K562 (cell line): ENCODE data around the gene WDR62. TPM values are rescaled to one million over a fixed set of nuclear protein-coding genes. Genes with fewer than 3 reads are reported as not detected.

ENCODE experiments used
- ATAC-seq: fragments of 200-7000 bp; cut with Tn5 transposase; 3 replicates; pipeline ENCODE4 v1.9.1; 2020; ENCODE audit warnings: moderate library complexity
- BruUV-seq: library from RNA; stranded (reverse); fragments of 400-500 nt; replicated peaks from 2 replicates; lab custom pipeline; 2021; lab: Mats Ljungman, UMichigan
- CTCF ChIA-PET: fragments of 300-600 bp; formaldehyde crosslinking; extraction: SDS; loops from one replicate; lab custom pipeline; 2021; ENCODE audit warnings: low intra/inter-chr PET ratio; lab: Yijun Ruan, JAX
- POLR2A ChIA-PET: fragments of 300-600, 350-650 bp; sonication (Branson Sonifier 250); formaldehyde crosslinking; extraction: SDS; loops from one replicate; lab custom pipeline; 2021; ENCODE audit warnings: antibody characterized with exemption, inconsistent platforms; lab: Yijun Ruan, JAX
- DNase-seq, 4 experiments: peaks; one replicate each; pipeline versions ENCODE4 v3.0.0 to v3.0.0-alpha.2; 2011 to 2018; ENCODE audit warnings: low spot score in 3 of 4, mixed read lengths in 3 of 4; ENCODE audit errors: extremely low read depth in 1 of 4
- FAIRE-seq: peaks from 2 replicates; lab custom pipeline; 2011; peaks lifted over from hg19 to GRCh38; lab: Jason Lieb, UNC
- H2AFZ ChIP-seq: 2 replicates; pipeline ENCODE4 v1.6.0; 2011; ENCODE audit warnings: low read depth, low read length, control low read depth, inconsistent platforms
- H3K27ac ChIP-seq: fragments of 200-600 bp; 3 replicates; pipeline ENCODE4 v1.8.0; 2011; ENCODE audit warnings: low read depth, mild to moderate bottlenecking, control low read depth, inconsistent platforms, low read length, moderate library complexity, mixed read lengths; ENCODE audit errors: extremely low read depth
- H3K27me3 ChIP-seq, 2 experiments: fragments of 300-600 bp in 1 of 2; 2 replicates in 1 of 2; 3 replicates in 1 of 2; pipeline versions ENCODE4 v1.6.0 to v1.8.0; 2011; ENCODE audit warnings: inconsistent platforms in 2 of 2, low read length in 2 of 2, mild to moderate bottlenecking in 1 of 2, mixed read lengths in 1 of 2, moderate library complexity in 1 of 2; ENCODE audit not compliant: control insufficient read depth in 2 of 2, insufficient read depth in 2 of 2
- H3K36me3 ChIP-seq: fragments of 300-600 bp; 3 replicates; pipeline ENCODE4 v1.8.0; 2011; ENCODE audit warnings: mild to moderate bottlenecking, low read length, inconsistent platforms; ENCODE audit not compliant: control insufficient read depth, insufficient read depth
- H3K4me1 ChIP-seq, 2 experiments: fragments of 200-600 bp in 1 of 2; replicated peaks in 1 of 2; 2 replicates in 1 of 2; 3 replicates in 1 of 2; pipeline versions ENCODE4 v1.5.1 to v1.8.0; 2011; ENCODE audit warnings: inconsistent platforms in 2 of 2, low read length in 2 of 2, mild to moderate bottlenecking in 1 of 2, mixed read lengths in 1 of 2, moderate library complexity in 1 of 2; ENCODE audit not compliant: control insufficient read depth in 2 of 2, insufficient read depth in 2 of 2
- H3K4me2 ChIP-seq: 2 replicates; pipeline ENCODE4 v1.6.1; 2011; ENCODE audit warnings: low read length, control low read depth, inconsistent platforms, mixed read lengths; ENCODE audit not compliant: insufficient read depth
- H3K4me3 ChIP-seq: fragments of 200-600 bp; sonication (generic), shearing (Covaris generic); 2 replicates; pipeline ENCODE4 v1.5.1; 2016; ENCODE audit warnings: control low read depth, inconsistent platforms
- H3K79me2 ChIP-seq: fragments of 200-600 bp; 3 replicates; pipeline ENCODE4 v1.8.0; 2011; ENCODE audit warnings: low read length, inconsistent platforms; ENCODE audit not compliant: control insufficient read depth, insufficient read depth
- H3K9ac ChIP-seq, 2 experiments: 2 replicates each; pipeline versions ENCODE4 v1.6.0 to v1.6.1; 2011; ENCODE audit warnings: low read depth in 2 of 2, low read length in 2 of 2, control low read depth in 1 of 2, inconsistent platforms in 1 of 2, mild to moderate bottlenecking in 1 of 2, mixed read lengths in 1 of 2; ENCODE audit not compliant: insufficient read depth in 1 of 2
- H3K9me1 ChIP-seq: one replicate; pipeline ENCODE4 v1.6.0; 2011; ENCODE audit warnings: inconsistent platforms, mild to moderate bottlenecking, low read length, moderate library complexity; ENCODE audit not compliant: control insufficient read depth, insufficient read depth
- H3K9me3 ChIP-seq: replicated peaks from 2 replicates; pipeline ENCODE4 v1.5.1; 2011; ENCODE audit warnings: low read depth, low read length, inconsistent platforms; ENCODE audit not compliant: control insufficient read depth, insufficient read depth
- H4K20me1 ChIP-seq: replicated peaks from 2 replicates; pipeline ENCODE4 v1.6.1; 2011; ENCODE audit warnings: low read length, inconsistent platforms, mixed read lengths; ENCODE audit not compliant: control insufficient read depth, insufficient read depth
- ADNP ChIP-seq: fragments of 200-800 bp; sonication (Bioruptor generic); IDR thresholded peaks from 2 replicates; pipeline ENCODE4 v1.6.1; 2016; ENCODE audit warnings: missing genetic modification characterization, missing compliant biosample characterization
- CHD4 ChIP-seq: fragments of 200-600 bp; sonication (generic); IDR thresholded peaks from 3 replicates; pipeline ENCODE4 v1.6.1; 2012; ENCODE audit warnings: low read depth, mild to moderate bottlenecking, mixed read lengths, low read length, inconsistent platforms; ENCODE audit not compliant: insufficient read depth, insufficient replicate concordance, poor library complexity, severe bottlenecking
- DACH1 ChIP-seq: fragments of 450-650 bp; IDR thresholded peaks from 2 replicates; pipeline ENCODE4 v1.6.1; 2018; ENCODE audit not compliant: partially characterized antibody
- EP400 ChIP-seq: fragments of 450-650 bp; IDR thresholded peaks from 2 replicates; pipeline ENCODE4 v1.6.1; 2017; ENCODE audit warnings: antibody characterized with exemption, mild to moderate bottlenecking, moderate library complexity
- HIVEP1 ChIP-seq: fragments of 250-450 bp; sonication (Bioruptor Pico); IDR thresholded peaks from 2 replicates; pipeline ENCODE4 v1.4.0; 2020; ENCODE audit warnings: mild to moderate bottlenecking
- HNRNPK ChIP-seq: fragments of 200-400 bp; formaldehyde crosslinking; IDR thresholded peaks from one replicate; pipeline ENCODE4 v1.6.1; 2018; ENCODE audit warnings: mild to moderate bottlenecking, low read depth, low read length; ENCODE audit not compliant: poor library complexity, severe bottlenecking
- MYC ChIP-seq, 2 experiments: fragments of 250-450 bp in 1 of 2; sonication (Bioruptor Pico) in 1 of 2; IDR thresholded peaks; 2 replicates each; pipeline versions ENCODE4 v1.5.1 to v1.6.1; 2012 to 2021; ENCODE audit warnings: low read depth in 2 of 2, borderline replicate concordance in 1 of 2, improper control_type of control experiment in 1 of 2, low read length in 1 of 2, mild to moderate bottlenecking in 1 of 2, moderate library complexity in 1 of 2
- POLR2G ChIP-seq: fragments of 200-400 bp; formaldehyde crosslinking; IDR thresholded peaks from 2 replicates; pipeline ENCODE4 v1.6.1; 2017; ENCODE audit warnings: low read depth, mild to moderate bottlenecking, antibody characterized with exemption, low read length, moderate library complexity
- RFX1 ChIP-seq: fragments of 450-650 bp; IDR thresholded peaks from 2 replicates; pipeline ENCODE4 v1.6.1; 2016; ENCODE audit warnings: mild to moderate bottlenecking, moderate library complexity
- RNF2 ChIP-seq: sonication (generic); IDR thresholded peaks from 2 replicates; pipeline ENCODE4 v1.6.1; 2016
- ZBTB12 ChIP-seq: fragments of 250-450 bp; sonication (Bioruptor Pico); IDR thresholded peaks from 2 replicates; pipeline ENCODE4 v1.4.0; 2020
- ZNF232 ChIP-seq: sonication (generic); formaldehyde crosslinking; IDR thresholded peaks from 2 replicates; pipeline ENCODE4 v1.8.0; 2022; ENCODE audit warnings: mild to moderate bottlenecking, missing genetic modification reagents
- ZNF347 ChIP-seq: fragments of 450-650 bp; formaldehyde crosslinking; IDR thresholded peaks from 2 replicates; pipeline ENCODE4 v1.4.0; 2020; ENCODE audit warnings: low read depth, mild to moderate bottlenecking, moderate library complexity
- WGBS: fragments of 100-300 bp; shearing (Covaris generic); methylation state at CpG from one replicate; pipeline ENCODE4 v1.1.6; 2016; ENCODE audit warnings: low coverage, mixed read lengths; ENCODE audit not compliant: insufficient coverage; ENCODE audit errors: missing lambda C conversion rate; 5-methylcytosine and 5-hydroxymethylcytosine counted together
- in situ Hi-C: fragments of 300-500 bp; cut with MboI; formaldehyde crosslinking; loops from 4 replicates; pipeline ENCODE4 v1.15.0; 2018; ENCODE audit warnings: inconsistent platforms, mixed read lengths
- intact Hi-C: fragments of 100-400 bp; cut with micrococcal nuclease; formaldehyde crosslinking; loops from 2 replicates; pipeline ENCODE4 v1.14.2; 2022
- polyA plus RNA-seq, 8 experiments: library from polyadenylated mRNA; depleted of rRNA in 4 of 8; stranded (reverse) in 5 of 8; unstranded in 3 of 8; fragments of >200 nt; fragmentation: Nextera tagmentation in 2 of 8; fragmentation: Illumina TruSeq in 1 of 8; extraction: Ambion mirVana in 2 of 8; extraction: Trizol in 1 of 8; gene quantifications; 2 replicates each; pipeline versions ENCODE4 v1.2.1 to v1.2.3, GENCODE V29; 2011 to 2014; ENCODE audit warnings: inconsistent platforms in 1 of 8, missing spikeins in 1 of 8
- total RNA-seq, 7 experiments: library from RNA; depleted of rRNA in 6 of 7; stranded (reverse); fragments of >200 nt in 6 of 7; fragmentation: Illumina TruSeq in 2 of 7; extraction: Trizol in 2 of 7; gene quantifications; 2 replicates each; pipeline versions ENCODE4 v1.2.1 to v1.2.3, GENCODE V29; 2011 to 2021; ENCODE audit warnings: low replicate concordance in 1 of 7
- TF ChIP-seq, protein P1 (sequence below): sonication (generic); formaldehyde crosslinking; IDR thresholded peaks from 2 replicates; pipeline ENCODE4 v1.8.1; 2023; ENCODE audit warnings: mild to moderate bottlenecking, missing genetic modification reagents

The WDR62 gene
- total and polyA plus RNA-seq, 9 of the 15 experiments (the other 6 are each of a cell fraction or from before 2014, with no cell fraction given) = 0.35 to 32.8 (median 14.4) TPM

GRCh38 chr19:36032251-36033104 lies 22.2 kb upstream of the WDR62 start, which contains the start of gene CLIP3:
Gene CLIP3 (minus strand): TSS chr19:36032873. CDS start chr19:36032357, 516 bp downstream.
- Histone ChIP-seq H3K4me1 (peaks cover 19 to 29% of the 10 kb centered on the region in 2 experiments), H3K4me2 (no peak within 1 kb of the TSS), H3K27me3 (no peaks in the 10 kb centered on the region), H3K9me1 (peaks cover 3% of the 10 kb centered on the region), H3K9ac (peak within 1 kb of the TSS in 1 of 2 experiments; percentile 45; a peak in 1 of 4 replicates), H3K27ac (no peak within 1 kb of the TSS), H3K36me3 (peaks cover 18% of the 10 kb centered on the region; the same call in 2 of the 3 replicates), H4K20me1 (no peaks in the 10 kb centered on the region), H3K79me2 (no peaks in the 10 kb centered on the region), H3K4me3 (no peak within 1 kb of the TSS), H2AFZ (no peak within 1 kb of the TSS), H3K9me3 (no peaks in the 10 kb centered on the region)
- no TSS peak for BruUV-seq
- 84% methylated on average over 8 of the region's 51 CpGs for WGBS
- CTCF ChIA-PET = no interaction called here
- intact Hi-C loops = no loop called here
- DNase-seq (peak in 2 of 4 experiments; percentile 39 to 44), FAIRE-seq (no peak), ATAC-seq (no peak)
- POLR2A ChIA-PET = no interaction called here
- in situ Hi-C loops = no loop called here
- TF ChIP-seq ADNP (tag) (no peak), RFX1 (no peak), RNF2 (no peak), ZNF232 (CRISPR knock-in tag) (no peak), CHD4 (no peak), EP400 (no peak), ZNF347 (CRISPR knock-in tag) (no peak), HNRNPK (no peak), POLR2G (0 out of 2 replicates have a peak, but pooled peaks have one; percentile 19), HIVEP1 (CRISPR knock-in tag) (no peak), DACH1 (no peak), MYC (IDR thresholded peaks at IDR 0.05; ENCODE audit: low read depth, low read length) (no peak), MYC (CRISPR knock-in tag; IDR thresholded peaks at IDR 0.05; ENCODE audit: borderline replicate concordance, low read depth) (no peak), ZBTB12 (CRISPR knock-in tag) (no peak)
- TF ChIP-seq, protein P1, sequence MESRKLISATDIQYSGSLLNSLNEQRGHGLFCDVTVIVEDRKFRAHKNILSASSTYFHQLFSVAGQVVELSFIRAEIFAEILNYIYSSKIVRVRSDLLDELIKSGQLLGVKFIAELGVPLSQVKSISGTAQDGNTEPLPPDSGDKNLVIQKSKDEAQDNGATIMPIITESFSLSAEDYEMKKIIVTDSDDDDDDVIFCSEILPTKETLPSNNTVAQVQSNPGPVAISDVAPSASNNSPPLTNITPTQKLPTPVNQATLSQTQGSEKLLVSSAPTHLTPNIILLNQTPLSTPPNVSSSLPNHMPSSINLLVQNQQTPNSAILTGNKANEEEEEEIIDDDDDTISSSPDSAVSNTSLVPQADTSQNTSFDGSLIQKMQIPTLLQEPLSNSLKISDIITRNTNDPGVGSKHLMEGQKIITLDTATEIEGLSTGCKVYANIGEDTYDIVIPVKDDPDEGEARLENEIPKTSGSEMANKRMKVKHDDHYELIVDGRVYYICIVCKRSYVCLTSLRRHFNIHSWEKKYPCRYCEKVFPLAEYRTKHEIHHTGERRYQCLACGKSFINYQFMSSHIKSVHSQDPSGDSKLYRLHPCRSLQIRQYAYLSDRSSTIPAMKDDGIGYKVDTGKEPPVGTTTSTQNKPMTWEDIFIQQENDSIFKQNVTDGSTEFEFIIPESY = peak; percentile 48; the same call in 1 of the 2 replicates
